Endothelial cell (in vitro differentiated cells): ENCODE measurements around the gene RHOJ. TPM values are rescaled to one million over a fixed set of nuclear protein-coding genes. Genes with fewer than 3 reads are reported as not detected.
"Not testable (repeated sequence)": the region's sequence is repeated elsewhere in the genome, so short reads cannot be mapped to it uniquely, and the experiment has no call there.

Experiments used
- DNase-seq: peaks from one replicate; pipeline ENCODE4 v3.0.0; 2021; ENCODE audit warnings: low spot score
- H3K27ac Mint-ChIP-seq: one replicate; pipeline ENCODE4 v1.8.0; 2021; ENCODE audit warnings: mixed read lengths, inconsistent platforms; ENCODE audit not compliant: unreplicated experiment
- H3K27me3 Mint-ChIP-seq: one replicate; pipeline ENCODE4 v1.8.0; 2021; ENCODE audit warnings: mild to moderate bottlenecking, moderate library complexity, mixed read lengths, inconsistent platforms; ENCODE audit not compliant: unreplicated experiment
- H3K36me3 Mint-ChIP-seq: one replicate; pipeline ENCODE4 v1.8.0; 2021; ENCODE audit warnings: mild to moderate bottlenecking, low read depth, mixed read lengths, inconsistent platforms; ENCODE audit not compliant: unreplicated experiment
- H3K4me1 Mint-ChIP-seq: one replicate; pipeline ENCODE4 v1.8.0; 2021; ENCODE audit warnings: mild to moderate bottlenecking, mixed read lengths, inconsistent platforms; ENCODE audit not compliant: unreplicated experiment
- H3K4me3 Mint-ChIP-seq: one replicate; pipeline ENCODE4 v1.8.0; 2021; ENCODE audit warnings: mild to moderate bottlenecking, mixed read lengths, inconsistent platforms; ENCODE audit not compliant: unreplicated experiment
- H3K9me3 Mint-ChIP-seq: one replicate; pipeline ENCODE4 v1.8.0; 2021; ENCODE audit warnings: mixed read lengths, inconsistent platforms; ENCODE audit not compliant: unreplicated experiment
- total RNA-seq: library from RNA; stranded (reverse); fragmentation: NEBNext Ultra II Directional; extraction: Animal tissue kit (Norgen Biotek cat#: 25700); gene quantifications from one replicate; pipeline ENCODE4 v1.2.1, GENCODE V29; 2021; ENCODE audit not compliant: unreplicated experiment
- TF ChIP-seq, protein P1 (sequence below): fragments of 200-600 bp; sonication (generic); IDR thresholded peaks from one replicate; pipeline ENCODE4 v1.5.0; 2021; ENCODE audit warnings: antibody characterized with exemption; ENCODE audit not compliant: unreplicated experiment

The RHOJ gene
- total RNA-seq, 1 donor from 2014 or later, result 266 TPM

- Mint-ChIP-seq H3K4me3 (no peak overlapping the region), H3K27me3 (peaks cover 4% of the 10 kb centered on the region), H3K27ac (no peak overlapping the region), H3K4me1 (peaks cover 6% of the 10 kb centered on the region), H3K36me3 (no peaks in the 10 kb centered on the region), H3K9me3 (no peaks in the 10 kb centered on the region)
- no peak for DNase-seq
- TF ChIP-seq, protein P1, sequence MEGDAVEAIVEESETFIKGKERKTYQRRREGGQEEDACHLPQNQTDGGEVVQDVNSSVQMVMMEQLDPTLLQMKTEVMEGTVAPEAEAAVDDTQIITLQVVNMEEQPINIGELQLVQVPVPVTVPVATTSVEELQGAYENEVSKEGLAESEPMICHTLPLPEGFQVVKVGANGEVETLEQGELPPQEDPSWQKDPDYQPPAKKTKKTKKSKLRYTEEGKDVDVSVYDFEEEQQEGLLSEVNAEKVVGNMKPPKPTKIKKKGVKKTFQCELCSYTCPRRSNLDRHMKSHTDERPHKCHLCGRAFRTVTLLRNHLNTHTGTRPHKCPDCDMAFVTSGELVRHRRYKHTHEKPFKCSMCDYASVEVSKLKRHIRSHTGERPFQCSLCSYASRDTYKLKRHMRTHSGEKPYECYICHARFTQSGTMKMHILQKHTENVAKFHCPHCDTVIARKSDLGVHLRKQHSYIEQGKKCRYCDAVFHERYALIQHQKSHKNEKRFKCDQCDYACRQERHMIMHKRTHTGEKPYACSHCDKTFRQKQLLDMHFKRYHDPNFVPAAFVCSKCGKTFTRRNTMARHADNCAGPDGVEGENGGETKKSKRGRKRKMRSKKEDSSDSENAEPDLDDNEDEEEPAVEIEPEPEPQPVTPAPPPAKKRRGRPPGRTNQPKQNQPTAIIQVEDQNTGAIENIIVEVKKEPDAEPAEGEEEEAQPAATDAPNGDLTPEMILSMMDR, result no peak
Measured at GRCh38 chr14:63301891-63302534, 97.8 kb downstream of the RHOJ start.

DNA sequence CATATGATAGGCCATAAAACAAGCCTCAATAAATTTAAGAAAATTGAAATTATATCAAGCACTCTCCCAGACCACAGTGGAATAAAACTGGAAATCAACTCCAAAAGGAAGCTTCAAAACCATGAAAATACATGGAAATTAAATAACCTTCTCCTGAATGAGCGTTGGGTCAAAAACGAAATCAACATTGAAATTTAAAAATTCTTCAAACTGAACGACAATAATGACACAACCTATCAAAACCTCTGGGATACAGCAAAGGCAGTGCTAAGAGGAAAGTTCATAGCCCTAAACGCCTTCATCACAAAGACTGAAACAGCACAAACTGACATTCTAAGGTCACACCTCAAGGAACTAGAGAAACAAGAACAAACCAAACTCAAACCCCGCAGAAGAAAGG, 100.2 kb downstream of the RHOJ start:
- not testable (repeated sequence) for DNase-seq, H3K4me1 Mint-ChIP-seq, H3K36me3 Mint-ChIP-seq, H3K27ac Mint-ChIP-seq, H3K27me3 Mint-ChIP-seq, H3K9me3 Mint-ChIP-seq, H3K4me3 Mint-ChIP-seq

DNA sequence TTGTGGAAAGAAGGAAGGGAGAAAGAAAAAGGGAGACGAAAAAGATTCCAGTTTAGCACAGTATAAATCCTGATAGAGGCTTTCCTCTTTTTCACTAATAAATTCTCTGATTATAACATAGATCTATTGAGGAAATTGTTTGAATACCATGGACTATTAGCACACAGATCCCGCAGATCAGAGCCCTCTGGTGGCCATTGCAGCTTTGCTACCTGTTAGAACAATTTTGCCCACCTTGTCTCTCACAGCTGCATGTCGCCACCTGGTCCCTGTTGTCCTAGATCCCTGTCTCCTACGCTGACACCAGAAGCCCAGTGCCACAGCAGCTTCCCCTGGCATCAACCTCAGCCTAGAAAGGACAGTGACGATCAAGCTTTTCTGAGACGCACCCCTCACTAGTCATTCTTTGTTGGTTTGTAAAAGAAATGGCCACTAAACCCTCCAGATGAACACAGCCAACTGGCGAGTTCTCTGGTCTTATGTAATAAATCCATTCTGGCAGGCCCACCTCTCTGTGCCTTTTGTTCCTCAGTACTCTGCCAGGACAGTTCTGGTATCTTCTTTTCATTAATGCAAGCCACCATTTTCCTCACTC, 104.6 kb downstream of the RHOJ start:
- Mint-ChIP-seq H3K9me3 (no peaks in the 10 kb centered on the region), H3K36me3 (no peaks in the 10 kb centered on the region), H3K27ac (no peak overlapping the region), H3K27me3 (peaks cover 2% of the 10 kb centered on the region), H3K4me1 (peaks cover 3% of the 10 kb centered on the region), H3K4me3 (no peak overlapping the region)
- TF ChIP-seq, protein P1, result peak; percentile 44
- peak; percentile 41 for DNase-seq

DNA sequence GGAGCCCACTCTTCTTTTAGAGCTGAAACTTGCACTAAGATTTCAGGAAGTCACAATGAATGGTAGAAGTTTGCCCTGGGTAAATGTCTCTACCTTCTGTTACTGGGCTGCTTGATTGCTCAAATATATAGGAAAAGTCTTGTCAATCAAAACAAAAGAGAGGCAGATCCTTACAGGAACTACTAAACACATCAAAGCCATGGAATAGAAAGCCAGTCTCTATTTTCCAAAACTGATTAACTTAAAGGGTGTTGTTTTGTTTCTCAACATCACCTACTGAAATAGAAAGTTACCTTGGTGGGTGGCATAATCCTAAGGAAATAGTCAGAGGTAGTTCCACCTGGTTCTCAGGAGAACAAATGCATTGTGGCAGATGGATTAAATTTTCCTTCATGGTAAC, 114.6 kb downstream of the RHOJ start, which contains the start of gene GPHB5:
Gene GPHB5 (minus strand): TSS at position 101 of the 400 bp plus-strand sequence. CDS start 1,086 bp downstream, outside the sequence.
- Mint-ChIP-seq H3K4me1 (no peaks in the 10 kb centered on the region), H3K27me3 (no peaks in the 10 kb centered on the region), H3K9me3 (no peaks in the 10 kb centered on the region), H3K36me3 (no peaks in the 10 kb centered on the region), H3K27ac (no peak within 1 kb of the TSS), H3K4me3 (no peak within 1 kb of the TSS)
- TF ChIP-seq, protein P1, result no peak
- DNase-seq, result no peak

DNA sequence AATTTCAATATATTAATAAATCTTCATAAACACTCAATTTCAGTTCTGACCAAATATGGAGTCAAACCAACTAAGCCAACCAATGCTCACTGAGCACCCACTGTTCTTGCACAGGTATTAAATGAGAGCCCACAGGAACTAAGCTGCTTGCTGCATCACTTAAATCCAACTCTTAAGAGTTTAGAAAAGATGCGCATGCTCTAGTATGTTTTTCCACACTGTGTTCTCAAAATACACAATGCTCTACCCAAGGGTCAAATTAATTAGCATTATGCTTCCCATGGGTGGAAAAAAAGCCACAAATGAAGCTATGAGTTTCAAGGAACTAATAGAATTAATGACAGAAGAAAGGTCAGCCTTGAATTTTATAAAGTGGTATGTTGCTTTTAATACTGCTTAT, 118.2 kb downstream of the RHOJ start:
- H3K4me3 Mint-ChIP-seq, result no peak overlapping the region
- DNase-seq, result no peak
- TF ChIP-seq, protein P1, result no peak
- H3K27me3 Mint-ChIP-seq, result no peaks in the 10 kb centered on the region
- no peaks in the 10 kb centered on the region for H3K36me3 Mint-ChIP-seq
- no peak overlapping the region for H3K27ac Mint-ChIP-seq
- H3K9me3 Mint-ChIP-seq, result no peaks in the 10 kb centered on the region
- H3K4me1 Mint-ChIP-seq, result no peaks in the 10 kb centered on the region
